Medulla oblongata (tissue), 1 donor: Measurements from ENCODE around the gene SAMD1.

Source experiments
- DNase-seq: peaks from one replicate; pipeline ENCODE4 v3.0.0-alpha.2; 2015; ENCODE audit errors: extremely low spot score

SAMD1 gene

GRCh38 chr19:14089662-14090508 is 666 bp downstream of the SAMD1 start:
- DNase-seq = no peak

DNA sequence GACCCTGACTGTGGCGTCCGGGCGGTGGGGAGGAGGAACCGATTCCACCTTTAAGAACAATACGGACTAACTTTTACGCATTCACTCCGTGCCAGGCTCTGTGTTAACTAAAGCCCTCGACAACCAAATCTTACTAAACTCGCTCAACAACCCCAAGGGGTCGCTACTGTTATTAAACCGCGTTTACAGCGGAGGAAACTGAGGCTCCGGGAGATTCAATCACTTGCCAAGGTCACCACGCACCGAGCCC is 1.2 kb downstream of the SAMD1 start:
- peak; percentile 29 for DNase-seq

GRCh38 chr19:14088634-14089411 is 1.7 kb downstream of the SAMD1 start:
- DNase-seq = no peak

GRCh38 chr19:14086098-14086497 is 4.5 kb downstream of the SAMD1 start:
- no peak for DNase-seq

GRCh38 chr19:14085309-14085995 is 5.1 kb downstream of the SAMD1 start, which contains the start of gene C19orf67:
Gene C19orf67, minus strand, starts transcription at chr19:14085783. Its CDS starts 156 bp downstream, at chr19:14085627.
- DNase-seq = no peak

- no peak for DNase-seq
These were observed 7.9 kb downstream of the SAMD1 start for GRCh38 chr19:14082675-14082960.

- DNase-seq = no peak
These were observed 8.5 kb downstream of the SAMD1 start for GRCh38 chr19:14081797-14082674.

- DNase-seq = peak; percentile 100
These were observed 9.4 kb downstream of the SAMD1 start for GRCh38 chr19:14080887-14081796.

- DNase-seq = peak; percentile 71
These were observed 12.1 kb downstream of the SAMD1 start for GRCh38 chr19:14078411-14078810.

- DNase-seq = peak; percentile 39
These were observed 16.4 kb downstream of the SAMD1 start for GRCh38 chr19:14073925-14074838.

DNA sequence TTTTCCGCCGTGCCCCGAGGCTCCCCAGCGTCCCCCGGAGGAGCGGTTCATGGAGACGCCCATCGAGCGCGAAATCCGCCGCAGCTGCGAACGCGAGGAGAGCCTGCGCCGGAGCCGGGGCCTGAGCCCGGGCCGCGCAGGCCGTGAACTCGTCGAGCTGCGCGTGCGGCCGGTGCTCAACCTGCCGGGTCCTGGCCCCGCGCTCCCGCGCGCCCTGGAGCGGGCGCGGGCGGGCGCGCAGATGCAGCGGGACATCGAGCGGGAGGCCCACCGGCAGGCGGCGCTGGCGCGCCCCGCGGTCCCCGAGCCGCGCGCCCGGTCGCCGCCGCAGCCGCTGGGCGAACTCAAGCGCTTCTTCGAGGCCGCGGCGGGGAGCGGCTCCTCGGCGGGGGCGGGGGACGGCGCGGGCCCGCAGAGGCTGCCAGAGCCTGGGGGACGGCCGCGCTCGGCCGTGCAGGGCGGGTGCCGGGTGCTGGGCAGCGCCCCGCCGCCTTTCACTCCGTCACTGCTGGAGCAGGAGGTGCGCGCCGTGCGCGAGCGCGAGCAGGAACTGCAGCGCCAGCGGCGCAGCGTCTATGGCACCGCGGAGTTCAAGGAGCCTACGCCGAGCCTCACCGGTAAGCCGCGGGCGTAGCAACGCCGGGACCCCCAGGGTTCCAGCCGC is 17.2 kb downstream of the SAMD1 start:
- peak; percentile 66 for DNase-seq

GRCh38 chr19:14072535-14073260 is 17.9 kb downstream of the SAMD1 start, which contains the start of gene MISP3:
Gene MISP3, plus strand, starts transcription at chr19:14072786. Its CDS starts 524 bp downstream, at chr19:14073310.
- DNase-seq = peak; percentile 22

GRCh38 chr19:14070268-14071050 is 20.1 kb downstream of the SAMD1 start:
- DNase-seq = no peak

- DNase-seq = no peak
These were observed 24.4 kb downstream of the SAMD1 start for GRCh38 chr19:14066134-14066533.

DNA sequence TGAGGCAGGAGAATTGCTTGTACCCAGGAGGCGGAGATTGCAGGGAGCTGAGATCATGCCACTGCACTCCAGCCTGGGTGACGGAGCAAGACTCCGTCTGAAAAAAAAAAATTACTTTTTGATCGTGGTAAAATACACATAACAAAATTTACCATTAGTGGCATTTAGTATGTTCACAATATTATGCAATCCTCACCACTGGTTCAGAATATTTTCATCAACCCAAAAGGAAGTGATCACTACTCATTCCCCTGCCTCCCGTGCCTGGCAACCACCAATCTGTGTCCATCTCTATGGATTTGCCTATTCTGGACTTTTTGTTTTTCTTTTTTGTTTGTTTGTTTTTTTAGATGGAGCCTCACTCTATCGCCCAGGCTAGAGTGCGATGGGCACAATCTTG is 27.4 kb downstream of the SAMD1 start:
- no peak for DNase-seq

GRCh38 chr19:14062558-14062855 is 28.0 kb downstream of the SAMD1 start:
- no peak for DNase-seq

DNA sequence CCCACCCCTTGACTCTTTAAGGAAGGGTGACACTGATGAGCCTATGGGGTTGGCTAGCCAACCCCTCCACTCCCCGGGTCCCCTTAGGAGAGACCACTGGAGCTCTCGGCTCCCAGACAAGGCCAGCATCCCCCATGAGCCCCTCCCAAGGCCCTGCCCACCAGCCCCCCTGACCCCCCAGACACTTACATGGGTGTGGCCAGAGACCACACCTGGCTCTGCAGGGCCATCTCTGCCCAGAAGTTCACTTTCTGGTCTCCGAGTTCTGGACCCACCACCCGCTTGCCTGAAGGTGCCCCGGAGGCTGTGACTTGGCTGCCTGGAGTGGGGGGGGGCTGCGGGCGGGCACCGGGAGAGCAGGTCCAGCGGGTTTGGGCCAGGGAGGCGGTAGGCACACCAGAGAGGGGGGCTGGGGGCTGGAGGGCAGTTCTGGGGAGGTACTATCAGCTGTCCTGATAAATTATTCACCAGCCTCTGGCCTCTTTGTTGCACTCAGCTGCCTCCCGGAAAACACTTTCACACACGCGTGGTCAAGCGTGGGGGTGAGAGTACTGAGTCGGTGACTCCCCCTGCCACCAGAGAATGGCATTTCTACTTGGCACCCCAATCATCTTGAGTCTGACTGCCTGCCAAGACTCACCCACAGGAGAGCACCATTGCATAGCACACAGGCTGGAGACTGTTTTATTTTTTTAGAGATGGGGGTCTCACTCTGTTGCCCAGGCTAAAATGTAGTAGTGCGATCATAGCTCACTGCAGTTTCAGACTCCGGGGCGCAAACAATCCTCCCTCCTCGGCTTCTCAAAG is 28.6 kb downstream of the SAMD1 start, which contains the start of gene PALM3:
TSS of gene PALM3 (minus strand) at position 326 of the 807 bp plus-strand sequence. CDS start at position 230, 96 bp downstream.
- DNase-seq = no peak
